Osteoblast (primary cell): ENCODE data around the gene KLHL36. TPM values are rescaled to one million over a fixed set of nuclear protein-coding genes. Genes with fewer than 3 reads are reported as not detected.
"Not testable (repeated sequence)": the region's sequence is repeated elsewhere in the genome, so short reads cannot be mapped to it uniquely, and the experiment has no call there.

Experiments used
- DNase-seq: peaks from one replicate; pipeline ENCODE4 v3.0.0; 2011; ENCODE audit warnings: low spot score, mixed read lengths; ENCODE audit not compliant: insufficient read length; ENCODE audit errors: missing footprints
- H2AFZ ChIP-seq: 2 replicates; pipeline ENCODE4 v1.6.0; 2011; ENCODE audit warnings: mild to moderate bottlenecking, low read length
- H3K27ac ChIP-seq: 2 replicates; pipeline ENCODE4 v1.5.1; 2011; ENCODE audit warnings: mild to moderate bottlenecking, low read depth, low read length, moderate library complexity
- H3K27me3 ChIP-seq: 2 replicates; pipeline ENCODE4 v1.6.0; 2012; ENCODE audit warnings: mild to moderate bottlenecking, control low read depth, inconsistent platforms, low read length, moderate library complexity; ENCODE audit not compliant: insufficient read depth
- H3K36me3 ChIP-seq: 2 replicates; pipeline ENCODE4 v1.5.1; 2011; ENCODE audit warnings: mild to moderate bottlenecking, low read length, control low read depth, moderate library complexity; ENCODE audit not compliant: insufficient read depth
- H3K4me1 ChIP-seq: 2 replicates; pipeline ENCODE4 v1.5.1; 2011; ENCODE audit warnings: mild to moderate bottlenecking, low read length, control low read depth, moderate library complexity; ENCODE audit not compliant: insufficient read depth
- H3K4me2 ChIP-seq: 2 replicates; pipeline ENCODE4 v1.6.0; 2011; ENCODE audit warnings: mild to moderate bottlenecking, low read length; ENCODE audit not compliant: insufficient read depth
- H3K4me3 ChIP-seq: fragments of 200-600 bp; sonication (generic); 3 replicates; pipeline ENCODE4 v1.5.1; 2012; ENCODE audit warnings: mild to moderate bottlenecking, low read length, inconsistent platforms; ENCODE audit not compliant: insufficient read depth
- H3K79me2 ChIP-seq: 2 replicates; pipeline ENCODE4 v1.6.0; 2012; ENCODE audit warnings: mild to moderate bottlenecking, low read length, control low read depth, inconsistent platforms; ENCODE audit not compliant: insufficient read depth
- H3K9me3 ChIP-seq: 2 replicates; pipeline ENCODE4 v1.5.1; 2011; ENCODE audit warnings: low read depth, low read length, control low read depth
- H4K20me1 ChIP-seq: 2 replicates; pipeline ENCODE4 v1.6.0; 2012; ENCODE audit warnings: mild to moderate bottlenecking, low read length, control low read depth; ENCODE audit not compliant: insufficient read depth
- total RNA-seq: library from RNA; depleted of rRNA; stranded (reverse); fragments of >200 nt; gene quantifications from 2 replicates; pipeline ENCODE4 v1.2.3, GENCODE V29; 2012
- TF ChIP-seq, protein P1 (sequence below): IDR thresholded peaks from 2 replicates; pipeline ENCODE4 v1.5.1; 2011; ENCODE audit warnings: mild to moderate bottlenecking, low read depth, low read length, moderate library complexity; ENCODE audit errors: extremely low read depth

KLHL36 gene
- total RNA-seq, 1 donor = 69.1 TPM

DNA sequence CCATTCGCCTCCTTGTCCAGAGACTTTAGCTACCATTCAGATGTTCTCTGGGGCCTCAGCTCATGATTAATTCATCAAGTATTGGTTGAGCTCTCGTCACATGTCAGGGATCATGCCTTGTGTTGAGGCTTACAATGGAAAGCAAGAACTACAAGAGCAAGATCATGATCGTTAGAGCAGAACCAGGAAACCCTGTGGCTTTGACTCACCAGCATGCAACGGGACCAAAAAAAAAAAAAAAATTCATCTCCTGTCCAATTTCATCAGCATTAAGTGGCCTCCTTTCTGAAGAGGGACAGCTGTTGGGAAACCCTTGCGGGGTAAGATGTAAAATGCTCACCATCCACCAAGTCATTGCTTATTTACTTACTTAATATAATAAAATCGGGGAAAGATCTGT lies 39.4 kb downstream of the KLHL36 start:
- Histone ChIP-seq H3K4me2 (no peak overlapping the region), H3K4me3 (no peak overlapping the region), H3K79me2 (no peaks in the 10 kb centered on the region), H3K27ac (peak overlapping the region; percentile 80), H3K36me3 (no peaks in the 10 kb centered on the region), H4K20me1 (no peaks in the 10 kb centered on the region), H3K4me1 (peaks cover 18% of the 10 kb centered on the region), H3K27me3 (no peaks in the 10 kb centered on the region), H2AFZ (no peak overlapping the region), H3K9me3 (no peaks in the 10 kb centered on the region)
- DNase-seq = peak; percentile 87
- TF ChIP-seq, protein P1, sequence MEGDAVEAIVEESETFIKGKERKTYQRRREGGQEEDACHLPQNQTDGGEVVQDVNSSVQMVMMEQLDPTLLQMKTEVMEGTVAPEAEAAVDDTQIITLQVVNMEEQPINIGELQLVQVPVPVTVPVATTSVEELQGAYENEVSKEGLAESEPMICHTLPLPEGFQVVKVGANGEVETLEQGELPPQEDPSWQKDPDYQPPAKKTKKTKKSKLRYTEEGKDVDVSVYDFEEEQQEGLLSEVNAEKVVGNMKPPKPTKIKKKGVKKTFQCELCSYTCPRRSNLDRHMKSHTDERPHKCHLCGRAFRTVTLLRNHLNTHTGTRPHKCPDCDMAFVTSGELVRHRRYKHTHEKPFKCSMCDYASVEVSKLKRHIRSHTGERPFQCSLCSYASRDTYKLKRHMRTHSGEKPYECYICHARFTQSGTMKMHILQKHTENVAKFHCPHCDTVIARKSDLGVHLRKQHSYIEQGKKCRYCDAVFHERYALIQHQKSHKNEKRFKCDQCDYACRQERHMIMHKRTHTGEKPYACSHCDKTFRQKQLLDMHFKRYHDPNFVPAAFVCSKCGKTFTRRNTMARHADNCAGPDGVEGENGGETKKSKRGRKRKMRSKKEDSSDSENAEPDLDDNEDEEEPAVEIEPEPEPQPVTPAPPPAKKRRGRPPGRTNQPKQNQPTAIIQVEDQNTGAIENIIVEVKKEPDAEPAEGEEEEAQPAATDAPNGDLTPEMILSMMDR = no peak

DNA sequence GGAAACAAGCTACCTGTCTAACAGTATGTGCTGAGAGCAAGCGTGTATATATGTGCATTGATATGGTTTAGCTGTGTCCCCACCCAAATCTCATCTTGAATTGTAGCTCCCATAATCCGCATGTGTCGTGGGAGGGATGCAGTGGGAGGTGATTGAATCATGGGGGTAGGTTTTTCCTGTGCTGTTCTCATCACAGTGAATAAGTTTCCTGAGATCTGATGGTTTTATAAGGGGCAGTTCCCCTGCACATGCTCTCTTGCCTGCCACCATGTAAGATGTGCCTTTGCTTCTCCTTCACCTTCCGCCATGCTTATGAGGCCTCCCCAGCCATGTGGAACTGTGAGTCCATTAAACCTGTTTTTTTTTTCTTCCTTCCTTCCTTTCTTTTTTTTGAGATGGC lies 39.9 kb downstream of the KLHL36 start:
- H3K9me3 ChIP-seq = not testable (repeated sequence)

DNA sequence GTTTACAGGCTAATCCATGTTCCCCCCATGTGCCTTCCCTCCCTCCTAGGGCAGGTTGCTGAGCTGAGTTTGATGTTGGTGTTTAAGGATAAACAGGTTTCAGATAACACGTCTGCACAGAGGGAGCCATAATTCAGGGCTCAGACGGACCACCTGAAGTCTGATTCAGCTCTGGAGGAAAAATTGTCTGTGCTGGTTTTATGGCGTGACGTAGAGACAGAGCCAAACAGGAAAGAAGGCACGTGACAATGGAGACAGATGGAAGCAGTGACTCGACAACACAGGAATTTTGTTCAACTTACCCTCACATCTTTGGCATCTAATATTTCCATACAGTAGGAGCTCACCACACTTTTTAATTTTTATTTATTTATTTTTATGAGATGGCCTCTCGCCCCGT lies 40.8 kb downstream of the KLHL36 start:
- no peaks in the 10 kb centered on the region for H3K79me2 ChIP-seq
- peaks cover 18% of the 10 kb centered on the region for H3K4me1 ChIP-seq
- H3K4me2 ChIP-seq = peak overlapping the region; percentile 35
- DNase-seq = peak; percentile 84
- no peaks in the 10 kb centered on the region for H4K20me1 ChIP-seq
- peak overlapping the region; percentile 12 for H2AFZ ChIP-seq
- H3K9me3 ChIP-seq = no peaks in the 10 kb centered on the region
- H3K4me3 ChIP-seq = no peak overlapping the region
- TF ChIP-seq, protein P1 = no peak
- H3K36me3 ChIP-seq = no peaks in the 10 kb centered on the region
- H3K27ac ChIP-seq = peak overlapping the region; percentile 80
- no peaks in the 10 kb centered on the region for H3K27me3 ChIP-seq

More for the DNA sequence above, 39.9 kb downstream of the KLHL36 start:
- H3K36me3 ChIP-seq, H3K4me2 ChIP-seq, DNase-seq, H4K20me1 ChIP-seq, H2AFZ ChIP-seq, H3K27me3 ChIP-seq, H3K79me2 ChIP-seq, H3K4me3 ChIP-seq: not testable (repeated sequence)
- Histone ChIP-seq H3K4me1 (peaks cover 18% of the 10 kb centered on the region), H3K27ac (peak overlapping the region; percentile 80)

DNA sequence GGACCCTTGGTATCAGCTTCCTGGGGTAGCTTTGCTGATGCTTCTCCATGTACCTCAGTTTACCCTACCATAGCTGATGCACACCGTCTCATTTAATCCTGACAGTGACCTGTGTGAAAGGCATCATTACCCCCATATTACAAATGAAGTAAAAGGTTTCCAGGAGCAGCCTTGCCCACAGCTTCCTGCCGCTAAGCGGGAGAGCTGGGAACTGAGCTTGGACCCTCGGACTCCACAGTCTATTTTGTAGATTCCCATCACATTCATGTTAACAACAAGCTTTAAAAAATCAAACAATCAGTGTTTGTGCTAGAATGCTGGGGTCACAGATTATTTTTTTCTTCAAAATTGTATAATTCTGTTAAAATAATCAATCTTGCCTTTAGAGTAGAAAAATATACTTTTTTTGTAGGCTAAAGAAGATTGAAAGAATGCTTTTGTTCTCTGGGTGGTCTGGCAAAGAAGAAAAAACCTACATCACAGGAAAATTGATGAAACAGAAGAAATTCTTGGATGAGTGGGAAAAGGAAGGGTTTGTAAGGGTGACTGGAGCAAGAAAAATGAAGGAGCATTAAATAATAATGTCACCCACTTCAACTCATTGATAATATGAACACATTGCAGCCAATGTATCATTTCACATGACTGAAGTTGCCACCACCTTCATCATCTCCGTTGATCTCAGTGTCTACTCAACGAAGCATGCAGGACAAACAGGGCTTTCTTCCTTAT lies 41.9 kb downstream of the KLHL36 start:
- no peak for DNase-seq
- no peaks in the 10 kb centered on the region for H3K27me3 ChIP-seq
- no peak overlapping the region for H3K4me2 ChIP-seq
- TF ChIP-seq, protein P1 = no peak
- H3K4me1 ChIP-seq = peaks cover 18% of the 10 kb centered on the region
- H3K36me3 ChIP-seq = no peaks in the 10 kb centered on the region
- H3K4me3 ChIP-seq = no peak overlapping the region
- H2AFZ ChIP-seq = no peak overlapping the region
- H3K9me3 ChIP-seq = no peaks in the 10 kb centered on the region
- H3K79me2 ChIP-seq = no peaks in the 10 kb centered on the region
- H4K20me1 ChIP-seq = no peaks in the 10 kb centered on the region
- peak overlapping the region; percentile 80 for H3K27ac ChIP-seq
